Stimulated activated CD4-positive, alpha-beta T cell treated with anti-CD3 and anti-CD28 coated beads, Interleukin-2, amount 100 ng/mL, for 48 hours (primary cell): ENCODE data around the gene CFAP46.

Experiments
- DNase-seq, 2 donors: peaks; one replicate each; pipeline ENCODE4 v3.0.0-alpha.2; 2020

CFAP46 gene

GRCh38 chr10:132764108-132764507 is 178.3 kb downstream of the CFAP46 start:
- DNase-seq = no peak

- no peak for DNase-seq
Observed at GRCh38 chr10:132763545-132763944, 178.8 kb downstream of the CFAP46 start.

GRCh38 chr10:132762267-132762666 is 180.1 kb downstream of the CFAP46 start:
- DNase-seq = no peak

GRCh38 chr10:132761395-132762060 is 180.8 kb downstream of the CFAP46 start:
- no peak for DNase-seq

- no peak for DNase-seq
Observed at GRCh38 chr10:132758865-132759264, 183.5 kb downstream of the CFAP46 start.
